A549 (cell line): ENCODE results near the gene IL18BP. TPM values are rescaled to one million over a fixed set of nuclear protein-coding genes. Genes with fewer than 3 reads are reported as not detected.

Experiments used
- ATAC-seq, 2 experiments: fragments of 200-7000 bp in 1 of 2; fragments of >200 bp in 1 of 2; cut with Nextera tagmentation in 1 of 2; cut with Tn5 transposase in 1 of 2; 3 replicates each; pipeline versions ENCODE4 v1.8.0 to v1.9.1; 2018 to 2020; ENCODE audit warnings: mild to moderate bottlenecking in 1 of 2, moderate library complexity in 1 of 2
- CTCF ChIA-PET: fragments of 300-600 bp; sonication (Branson Sonifier 250); formaldehyde crosslinking; extraction: SDS; loops from one replicate; lab custom pipeline; 2021; ENCODE audit warnings: antibody characterized with exemption, inconsistent platforms; lab: Yijun Ruan, JAX
- POLR2A ChIA-PET: fragments of 350-600 bp; formaldehyde crosslinking; extraction: SDS; loops from one replicate; lab custom pipeline; 2021; ENCODE audit warnings: antibody characterized with exemption, inconsistent platforms; lab: Yijun Ruan, JAX
- DNase-seq, 2 experiments: peaks; one replicate each; pipeline versions ENCODE4 v3.0.0 to v3.0.0-alpha.2; 2011 to 2016; ENCODE audit warnings: low read depth in 1 of 2, low spot score in 1 of 2
- FAIRE-seq: peaks from 2 replicates; lab custom pipeline; 2011; peaks lifted over from hg19 to GRCh38; lab: Jason Lieb, UNC
- H3K27ac ChIP-seq, 2 experiments: fragments of >200 bp; sonication (Bioruptor Twin); formaldehyde crosslinking; 3 replicates each; pipeline ENCODE4 v1.5.1; 2016 to 2017
- H3K4me1 ChIP-seq: fragments of >200 bp; sonication (Bioruptor Twin); formaldehyde crosslinking; 3 replicates; pipeline ENCODE4 v1.6.1; 2016
- H3K4me2 ChIP-seq: fragments of >200 bp; sonication (Bioruptor Twin); formaldehyde crosslinking; 3 replicates; pipeline ENCODE4 v1.6.1; 2016
- H3K4me3 ChIP-seq: fragments of >200 bp; sonication (Bioruptor Twin); formaldehyde crosslinking; 3 replicates; pipeline ENCODE4 v1.5.1; 2016
- H3K9me3 ChIP-seq: fragments of >200 bp; sonication (Bioruptor Twin); formaldehyde crosslinking; 3 replicates; pipeline ENCODE4 v1.6.1; 2016
- ATOH8 ChIP-seq: fragments of 250-450 bp; sonication (Bioruptor Pico); IDR thresholded peaks from 2 replicates; pipeline ENCODE4 v1.5.0; 2020; ENCODE audit warnings: low read depth, mild to moderate bottlenecking, moderate library complexity
- BHLHE40 ChIP-seq: IDR thresholded peaks from 2 replicates; pipeline ENCODE4 v1.6.1; 2012; ENCODE audit warnings: low read depth, low read length, inconsistent platforms
- CBX2 ChIP-seq: fragments of 200-600 bp; sonication (generic); IDR thresholded peaks from 2 replicates; pipeline ENCODE4 v1.6.1; 2016; ENCODE audit warnings: low read depth, mild to moderate bottlenecking, borderline replicate concordance
- CHD2 ChIP-seq: fragments of 150-350 bp; IDR thresholded peaks from 2 replicates; pipeline ENCODE4 v1.6.1; 2014; ENCODE audit warnings: low read length; ENCODE audit not compliant: partially characterized antibody
- CHD4 ChIP-seq: fragments of 200-600 bp; sonication (generic); IDR thresholded peaks from 2 replicates; pipeline ENCODE4 v1.6.1; 2016; ENCODE audit warnings: antibody characterized with exemption, mild to moderate bottlenecking, borderline replicate concordance
- ESRRA ChIP-seq: fragments of 150-350 bp; IDR thresholded peaks from 2 replicates; pipeline ENCODE4 v1.6.1; 2014; ENCODE audit warnings: mild to moderate bottlenecking, low read length, borderline replicate concordance
- FOSB ChIP-seq: fragments of 250-450 bp; sonication (Bioruptor Pico); IDR thresholded peaks from 2 replicates; pipeline ENCODE4 v1.5.0; 2020; ENCODE audit warnings: mild to moderate bottlenecking, moderate library complexity
- FOXS1 ChIP-seq: fragments of 250-450 bp; sonication (Bioruptor Pico); IDR thresholded peaks from 2 replicates; pipeline ENCODE4 v1.5.0; 2020; ENCODE audit warnings: mild to moderate bottlenecking, moderate library complexity
- GATA3 ChIP-seq: IDR thresholded peaks from 2 replicates; pipeline ENCODE4 v1.6.1; 2012; ENCODE audit warnings: borderline replicate concordance
- HDAC2 ChIP-seq: fragments of 200-600 bp; sonication (generic); IDR thresholded peaks from 2 replicates; pipeline ENCODE4 v1.6.1; 2016
- HEYL ChIP-seq: fragments of 250-450 bp; sonication (Bioruptor Pico); IDR thresholded peaks from 2 replicates; pipeline ENCODE4 v1.8.0; 2021; ENCODE audit warnings: mild to moderate bottlenecking, moderate library complexity
- JUN ChIP-seq, 2 experiments: fragments of >200 bp; sonication (Bioruptor Twin); formaldehyde crosslinking; IDR thresholded peaks; 2 replicates in 1 of 2; 3 replicates in 1 of 2; pipeline ENCODE4 v1.6.1; 2016 to 2017
- KDM5A ChIP-seq: fragments of 200-600 bp; sonication (generic); IDR thresholded peaks from 2 replicates; pipeline ENCODE4 v1.6.1; 2016; ENCODE audit warnings: antibody characterized with exemption, mild to moderate bottlenecking
- MAFK ChIP-seq: fragments of 450-650 bp; IDR thresholded peaks from 2 replicates; pipeline ENCODE4 v1.6.1; 2014; ENCODE audit not compliant: partially characterized antibody
- MAZ ChIP-seq: fragments of 150-350 bp; IDR thresholded peaks from 2 replicates; pipeline ENCODE4 v1.6.1; 2014; ENCODE audit warnings: antibody characterized with exemption, low read depth, low read length, borderline replicate concordance
- MYC ChIP-seq: IDR thresholded peaks from 2 replicates; pipeline ENCODE4 v1.6.1; 2012; ENCODE audit warnings: mild to moderate bottlenecking, inconsistent platforms, low read length, improper control_type of control experiment, borderline replicate concordance
- PHF8 ChIP-seq: fragments of 200-600 bp; sonication (generic); IDR thresholded peaks from 2 replicates; pipeline ENCODE4 v1.6.1; 2016; ENCODE audit warnings: low read depth, mild to moderate bottlenecking, antibody characterized with exemption, moderate library complexity, borderline replicate concordance
- POLR2A ChIP-seq: IDR thresholded peaks from 2 replicates; pipeline ENCODE4 v1.6.1; 2012; ENCODE audit warnings: mild to moderate bottlenecking, low read length
- POLR2AphosphoS2 ChIP-seq: conservative IDR thresholded peaks from 2 replicates; pipeline ENCODE4 v1.6.1; 2012; ENCODE audit warnings: low read length, improper control_type of control experiment, inconsistent platforms
- RAD21 ChIP-seq, 2 experiments: fragments of >200 bp in 1 of 2; sonication (Bioruptor Twin) in 1 of 2; formaldehyde crosslinking in 1 of 2; IDR thresholded peaks in 1 of 2; conservative IDR thresholded peaks in 1 of 2; 2 replicates in 1 of 2; 3 replicates in 1 of 2; pipeline ENCODE4 v1.6.1; 2012 to 2018; ENCODE audit warnings: inconsistent platforms in 1 of 2
- REST ChIP-seq: fragments of 200-600 bp; sonication (generic); IDR thresholded peaks from 2 replicates; pipeline ENCODE4 v1.6.1; 2016; ENCODE audit warnings: antibody characterized with exemption, mild to moderate bottlenecking, moderate library complexity
- RNF2 ChIP-seq: fragments of 200-600 bp; sonication (generic); IDR thresholded peaks from 2 replicates; pipeline ENCODE4 v1.6.1; 2016; ENCODE audit warnings: low read depth, mild to moderate bottlenecking, antibody characterized with exemption, moderate library complexity, borderline replicate concordance
- ZFP36 ChIP-seq: fragments of 450-650 bp; IDR thresholded peaks from 2 replicates; pipeline ENCODE4 v1.6.1; 2014; ENCODE audit warnings: borderline replicate concordance; ENCODE audit not compliant: partially characterized antibody
- WGBS: methylation state at CpG from one replicate; pipeline ENCODE4 v1.1.6; 2017; ENCODE audit errors: missing lambda C conversion rate; 5-methylcytosine and 5-hydroxymethylcytosine counted together
- polyA plus RNA-seq, 4 experiments: library from polyadenylated mRNA; depleted of rRNA in 3 of 4; stranded (reverse); fragments of >200 nt; fragmentation: RNase III in 1 of 4; extraction: RNeasy Plus Mini Kit Qiagen cat#74134 plus additional on column Dnase treatment in 1 of 4; gene quantifications; 2 replicates in 3 of 4; 3 replicates in 1 of 4; pipeline ENCODE4 v1.2.3, GENCODE V29; 2011 to 2017

IL18BP gene
- polyA plus RNA-seq, 2 of the 4 experiments (the other 2 are of a cell fraction) = 6.0 to 7.6 TPM

- CTCF ChIA-PET = interaction anchor here (0.6 to 15.5 kb wide), 56 partner anchors 12 to 486 kb away, joined by 3 to 354 read pairs (median 7); partner anchors contain the start of genes ANAPC15, CLPB, IL18BP and LAMTOR1
These were observed 25.5 kb downstream of the IL18BP start for GRCh38 chr11:72024069-72024754.

GRCh38 chr11:72026090-72026489, 27.4 kb downstream of the IL18BP start:
- H3K27ac ChIP-seq = no peak overlapping the region
- DNase-seq = no peak
- ATAC-seq = no peak; a peak in 1 of 6 replicates
- no peaks in the 10 kb centered on the region for H3K9me3 ChIP-seq
- ChIA-PET POLR2A (no interaction called here), CTCF (interaction anchor here (0.9 to 15.5 kb wide), 17 partner anchors 12 to 405 kb away, joined by 3 to 354 read pairs (median 17); partner anchors contain the start of genes CLPB, LAMTOR1 and LRRC51)
- TF ChIP-seq PHF8 (no peak), KDM5A (no peak), RNF2 (no peak), BHLHE40 (no peak), HDAC2 (no peak)
- FAIRE-seq = no peak
- H3K4me3 ChIP-seq = no peak overlapping the region
- WGBS = 69% methylated on average over 1 of the region's 1 CpG
- peaks cover 17% of the 10 kb centered on the region for H3K4me1 ChIP-seq
- no peak overlapping the region for H3K4me2 ChIP-seq

More at GRCh38 chr11:72024069-72024754, 25.5 kb downstream of the IL18BP start:
- H3K27ac ChIP-seq = peak overlapping the region; percentile 65 to 80; a peak in 5 of 6 replicates
- POLR2A ChIA-PET = interaction anchor here (0.5 to 1.2 kb wide), 3 partner anchors 61 to 69 kb away, joined by 3 to 11 read pairs (median 3); no protein-coding TSS in a partner anchor
- H3K4me2 ChIP-seq = no peak overlapping the region
- FAIRE-seq (no peak), ATAC-seq (no peak), DNase-seq (no peak)
- peaks cover 12% of the 10 kb centered on the region for H3K4me1 ChIP-seq
- no peaks in the 10 kb centered on the region for H3K9me3 ChIP-seq
- H3K4me3 ChIP-seq = no peak overlapping the region
- WGBS = 63% methylated on average over 5 of the region's 5 CpGs
- no peak for TF ChIP-seq POLR2AphosphoS2
- no peak for TF ChIP-seq HEYL
- TF ChIP-seq MAFK = peak; percentile 78

GRCh38 chr11:72030472-72031045, 31.9 kb downstream of the IL18BP start:
- Histone ChIP-seq H3K4me1 (peaks cover 8% of the 10 kb centered on the region), H3K9me3 (no peaks in the 10 kb centered on the region), H3K27ac (no peak overlapping the region), H3K4me2 (no peak overlapping the region), H3K4me3 (no peak overlapping the region)
- FAIRE-seq (no peak), ATAC-seq (no peak), DNase-seq (no peak)
- CTCF ChIA-PET = interaction anchor here (0.7 to 6.7 kb wide), 14 partner anchors 8 to 153 kb away, joined by 3 to 43 read pairs (median 4); no protein-coding TSS in a partner anchor
- TF ChIP-seq RNF2 = no peak
- no peak for TF ChIP-seq CHD2
- no peak for TF ChIP-seq JUN (IDR thresholded peaks at IDR 0.05)
- TF ChIP-seq RAD21 (conservative IDR thresholded peaks at IDR 0.05 in 1 of 2, IDR thresholded peaks at IDR 0.05 in 1 of 2) = no peak
- TF ChIP-seq CHD4 = no peak
- no peak for TF ChIP-seq CBX2
- POLR2A ChIA-PET = no interaction called here
- 55% methylated on average over 1 of the region's 1 CpG for WGBS

GRCh38 chr11:72036687-72037086, 38.0 kb downstream of the IL18BP start:
- CTCF ChIA-PET = interaction anchor here (0.6 to 10.4 kb wide), 3 partner anchors 12 to 56 kb away, joined by 3 to 123 read pairs (median 11); no protein-coding TSS in a partner anchor

More at GRCh38 chr11:72036687-72037086, 38.0 kb downstream of the IL18BP start:
- POLR2A ChIA-PET = no interaction called here
- Histone ChIP-seq H3K9me3 (no peaks in the 10 kb centered on the region), H3K4me3 (no peak overlapping the region), H3K4me1 (peaks cover 25% of the 10 kb centered on the region), H3K27ac (no peak overlapping the region), H3K4me2 (no peak overlapping the region)
- no peak for FAIRE-seq
- no peak for ATAC-seq
- no peak for TF ChIP-seq ZFP36
- no peak for TF ChIP-seq KDM5A
- no peak for TF ChIP-seq POLR2AphosphoS2
- no peak for TF ChIP-seq MAZ
- no peak for TF ChIP-seq ATOH8 (CRISPR knock-in tag)
- TF ChIP-seq GATA3 = no peak
- TF ChIP-seq POLR2A = no peak
- TF ChIP-seq FOXS1 (CRISPR knock-in tag) = no peak
- no peak for TF ChIP-seq ESRRA
- TF ChIP-seq MYC = no peak
- TF ChIP-seq FOSB = no peak
- TF ChIP-seq REST = no peak
- no peak for TF ChIP-seq HEYL
- TF ChIP-seq, all 56 proteins: peak for 0
- no peak for DNase-seq
- WGBS = 89% methylated on average over 3 of the region's 3 CpGs
